Tibial nerve (tissue), 4 donors: Measurements from ENCODE around the gene VSX1. TPM values are rescaled to one million over a fixed set of nuclear protein-coding genes. Genes with fewer than 3 reads are reported as not detected.

Experiments
- DNase-seq, 2 donors: peaks; one replicate each; pipeline ENCODE4 v3.0.0-alpha.2; 2019; ENCODE audit warnings: low spot score in 2 of 2
- H3K27ac ChIP-seq, 4 donors: fragments of 200-600 bp; sonication (generic) in 3 of 4; one replicate each; pipeline ENCODE4 v1.5.1; 2017 to 2019; ENCODE audit warnings: mild to moderate bottlenecking in 1 of 4
- H3K27me3 ChIP-seq, 2 donors: fragments of 200-600 bp; sonication (generic) in 1 of 2; one replicate each; pipeline versions ENCODE4 v1.5.1 to v1.6.0; 2017 to 2019
- H3K36me3 ChIP-seq, 3 donors: fragments of 200-600 bp; sonication (generic); one replicate each; pipeline ENCODE4 v1.5.1; 2018 to 2019
- H3K4me1 ChIP-seq, 4 donors: fragments of 200-600 bp; sonication (generic) in 3 of 4; one replicate each; pipeline ENCODE4 v1.5.1; 2017 to 2019
- H3K4me3 ChIP-seq, 4 donors: fragments of 200-600 bp; sonication (generic) in 3 of 4; one replicate each; pipeline ENCODE4 v1.5.1; 2017 to 2019; ENCODE audit warnings: mild to moderate bottlenecking in 1 of 4, moderate library complexity in 1 of 4
- H3K9me3 ChIP-seq, 4 donors: fragments of 200-600 bp; sonication (generic) in 3 of 4; one replicate each; pipeline ENCODE4 v1.5.1; 2017 to 2019
- EP300 ChIP-seq, 2 donors: sonication (generic); formaldehyde crosslinking; IDR thresholded peaks; one replicate each; pipeline ENCODE4 v1.6.1; 2017; ENCODE audit warnings: antibody characterized with exemption in 2 of 2, mild to moderate bottlenecking in 1 of 2
- POLR2A ChIP-seq, 2 donors: fragments of 450-650 bp; IDR thresholded peaks; one replicate each; pipeline ENCODE4 v1.6.1; 2017; ENCODE audit warnings: antibody characterized with exemption in 2 of 2, mild to moderate bottlenecking in 2 of 2, moderate library complexity in 2 of 2
- WGBS, 2 donors: methylation state at CpG; one replicate each; pipeline ENCODE4 v1.1.5; 2018; 5-methylcytosine and 5-hydroxymethylcytosine counted together
- total RNA-seq, 4 donors: library from RNA; depleted of rRNA; stranded (reverse); fragments of >200 nt; gene quantifications; one replicate each; pipeline ENCODE4 v1.1.0, GENCODE V29; 2016
- TF ChIP-seq, protein P1 (sequence below), 5 experiments: fragments of 200-600 bp in 3 of 5; fragments of 450-650 bp in 2 of 5; sonication (generic) in 3 of 5; IDR thresholded peaks; one replicate each; pipeline ENCODE4 v1.5.1; 2016 to 2019; ENCODE audit warnings: antibody characterized with exemption in 5 of 5, mild to moderate bottlenecking in 3 of 5, moderate library complexity in 2 of 5

VSX1 gene
- total RNA-seq, 4 donors from 2014 or later, result not detected

- Histone ChIP-seq H3K9me3 (no peaks in the 10 kb centered on the region), H3K4me1 (peaks cover 5 to 87% (median 80%) of the 10 kb centered on the region in 4 donors), H3K27ac (peak overlapping the region; percentile 26 to 96 (median 74)), H3K36me3 (no peaks in the 10 kb centered on the region), H3K4me3 (no peak overlapping the region), H3K27me3 (no peaks in the 10 kb centered on the region)
- no peak for TF ChIP-seq POLR2A (IDR thresholded peaks at IDR 0.05)
- TF ChIP-seq EP300 (IDR thresholded peaks at IDR 0.05), result no peak
- TF ChIP-seq, protein P1, sequence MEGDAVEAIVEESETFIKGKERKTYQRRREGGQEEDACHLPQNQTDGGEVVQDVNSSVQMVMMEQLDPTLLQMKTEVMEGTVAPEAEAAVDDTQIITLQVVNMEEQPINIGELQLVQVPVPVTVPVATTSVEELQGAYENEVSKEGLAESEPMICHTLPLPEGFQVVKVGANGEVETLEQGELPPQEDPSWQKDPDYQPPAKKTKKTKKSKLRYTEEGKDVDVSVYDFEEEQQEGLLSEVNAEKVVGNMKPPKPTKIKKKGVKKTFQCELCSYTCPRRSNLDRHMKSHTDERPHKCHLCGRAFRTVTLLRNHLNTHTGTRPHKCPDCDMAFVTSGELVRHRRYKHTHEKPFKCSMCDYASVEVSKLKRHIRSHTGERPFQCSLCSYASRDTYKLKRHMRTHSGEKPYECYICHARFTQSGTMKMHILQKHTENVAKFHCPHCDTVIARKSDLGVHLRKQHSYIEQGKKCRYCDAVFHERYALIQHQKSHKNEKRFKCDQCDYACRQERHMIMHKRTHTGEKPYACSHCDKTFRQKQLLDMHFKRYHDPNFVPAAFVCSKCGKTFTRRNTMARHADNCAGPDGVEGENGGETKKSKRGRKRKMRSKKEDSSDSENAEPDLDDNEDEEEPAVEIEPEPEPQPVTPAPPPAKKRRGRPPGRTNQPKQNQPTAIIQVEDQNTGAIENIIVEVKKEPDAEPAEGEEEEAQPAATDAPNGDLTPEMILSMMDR (IDR thresholded peaks at IDR 0.05), result no peak
- 42 to 59% methylated on average over 3 of the region's 3 CpGs for WGBS, 2 donors
- DNase-seq, result no peak
Observed at GRCh38 chr20:25054096-25054820, 27.7 kb downstream of the VSX1 start.

GRCh38 chr20:25053255-25054031, 28.5 kb downstream of the VSX1 start:
- H3K4me1 ChIP-seq, result peaks cover 5 to 87% (median 78%) of the 10 kb centered on the region in 4 donors
- no peaks in the 10 kb centered on the region for H3K9me3 ChIP-seq
- WGBS, 2 donors, result 7% methylated on average over 11 of the region's 11 CpGs
- H3K4me3 ChIP-seq, result no peak overlapping the region
- H3K27ac ChIP-seq, result peak overlapping the region; percentile 26 to 96 (median 86)
- H3K27me3 ChIP-seq, result no peaks in the 10 kb centered on the region
- TF ChIP-seq, protein P1 (IDR thresholded peaks at IDR 0.05), result no peak
- TF ChIP-seq EP300 (IDR thresholded peaks at IDR 0.05), result peak; percentile 23 to 45
- no peaks in the 10 kb centered on the region for H3K36me3 ChIP-seq
- peak; percentile 48 to 69 for DNase-seq

GRCh38 chr20:25052255-25053194, 29.4 kb downstream of the VSX1 start:
- Histone ChIP-seq H3K27me3 (no peaks in the 10 kb centered on the region), H3K27ac (peak overlapping the region; percentile 26 to 96 (median 86)), H3K9me3 (no peaks in the 10 kb centered on the region), H3K4me1 (peaks cover 5 to 92% (median 78%) of the 10 kb centered on the region in 4 donors), H3K36me3 (peaks cover 0 to 1% (median 0%) of the 10 kb centered on the region in 3 donors), H3K4me3 (no peak overlapping the region)
- WGBS, 2 donors, result 61 to 64% methylated on average over 16 of the region's 16 CpGs
- no peak for DNase-seq
- TF ChIP-seq, protein P1 (IDR thresholded peaks at IDR 0.05), result no peak
- TF ChIP-seq EP300 (IDR thresholded peaks at IDR 0.05), result peak; percentile 25 to 72
- no peak for TF ChIP-seq POLR2A (IDR thresholded peaks at IDR 0.05)

- Histone ChIP-seq H3K36me3 (peaks cover 0 to 11% (median 9%) of the 10 kb centered on the region in 3 donors), H3K9me3 (no peaks in the 10 kb centered on the region), H3K4me1 (peaks cover 5 to 88% (median 75%) of the 10 kb centered on the region in 4 donors), H3K27me3 (no peaks in the 10 kb centered on the region), H3K27ac (peak overlapping the region in 2 of 4 donors; percentile 95 to 96), H3K4me3 (no peak overlapping the region)
- DNase-seq, result no peak
- TF ChIP-seq, protein P1 (IDR thresholded peaks at IDR 0.05), result no peak
- no peak for TF ChIP-seq EP300 (IDR thresholded peaks at IDR 0.05)
- TF ChIP-seq POLR2A (IDR thresholded peaks at IDR 0.05), result no peak
- WGBS, 2 donors, result 95 to 97% methylated on average over 7 of the region's 7 CpGs
Observed at GRCh38 chr20:25051386-25052155, 30.4 kb downstream of the VSX1 start.
